IPS DF 6.9 (cell line): ENCODE results near the gene FAM124A.

ENCODE experiments used
- DNase-seq: peaks from one replicate; pipeline ENCODE4 v3.0.0-alpha.2; 2013; ENCODE audit warnings: low read depth, low spot score
- H3K27ac ChIP-seq: one replicate; pipeline ENCODE4 v1.5.1; 2013; ENCODE audit warnings: low read length, control low read depth
- H3K27me3 ChIP-seq: 2 replicates; pipeline ENCODE4 v1.6.1; 2013; ENCODE audit warnings: mild to moderate bottlenecking, low read length; ENCODE audit not compliant: control insufficient read depth, insufficient read depth
- H3K36me3 ChIP-seq: 2 replicates; pipeline ENCODE4 v1.6.1; 2013; ENCODE audit warnings: low read length; ENCODE audit not compliant: control insufficient read depth, insufficient read depth
- H3K4me1 ChIP-seq: 2 replicates; pipeline ENCODE4 v1.6.1; 2013; ENCODE audit warnings: low read length; ENCODE audit not compliant: control insufficient read depth, insufficient read depth
- H3K4me3 ChIP-seq: 2 replicates; pipeline ENCODE4 v1.5.1; 2013; ENCODE audit warnings: mild to moderate bottlenecking, low read length
- H3K9me3 ChIP-seq: 2 replicates; pipeline ENCODE4 v1.6.1; 2013; ENCODE audit warnings: low read length, inconsistent platforms; ENCODE audit not compliant: control insufficient read depth, insufficient read depth
- WGBS: extraction: QIAGEN DNeasy Blood & Tissue Kit; methylation state at CpG from one replicate; pipeline ENCODE4 v1.1.7; 2013; ENCODE audit warnings: mixed read lengths, missing lambda C conversion rate; ENCODE audit not compliant: insufficient read length, insufficient coverage; 5-methylcytosine and 5-hydroxymethylcytosine counted together

Gene FAM124A

DNA sequence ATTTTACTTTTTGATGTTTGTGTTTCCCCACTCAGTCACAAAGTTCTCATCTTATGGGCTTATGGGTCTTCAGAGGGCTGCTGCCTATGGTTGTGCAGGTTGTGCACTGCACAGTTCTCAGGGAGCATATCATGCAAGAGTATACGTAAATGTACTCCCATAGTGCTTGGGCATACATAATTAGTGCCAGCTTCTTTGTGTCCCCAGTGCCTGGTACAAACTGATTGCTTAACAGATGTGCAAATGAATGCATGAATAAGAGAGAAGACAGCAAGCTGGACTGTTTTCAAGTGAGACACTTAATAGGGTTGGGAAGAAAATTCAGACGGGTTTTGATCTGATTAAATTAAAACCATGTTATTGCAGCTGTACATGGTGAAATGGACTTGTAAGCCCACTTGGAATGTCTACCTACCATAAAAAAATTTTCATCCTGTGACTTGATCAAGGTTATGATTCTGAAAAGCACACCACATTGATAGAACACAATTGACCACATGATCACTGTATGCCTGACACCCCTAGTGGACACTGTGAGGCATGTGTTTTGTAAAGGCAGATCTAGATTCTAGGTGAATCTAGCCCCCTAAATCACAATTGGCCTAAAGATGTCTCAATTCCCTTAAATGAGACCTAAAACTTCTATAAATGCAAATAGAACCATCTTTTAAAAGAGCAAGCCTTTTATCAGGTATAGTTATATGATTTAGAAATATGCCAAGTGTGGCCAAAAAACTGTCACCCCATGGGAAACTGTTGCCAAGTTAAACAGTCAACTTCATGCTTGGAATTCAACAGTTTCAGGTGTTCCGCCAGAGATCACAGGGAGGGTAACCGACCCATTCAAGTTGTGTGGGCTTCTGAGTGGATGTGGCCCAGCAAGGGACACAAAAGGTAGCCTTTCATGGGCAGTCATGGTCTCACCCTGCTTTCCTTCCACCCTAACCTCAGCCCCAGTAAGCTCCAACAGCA, 27.9 kb downstream of the FAM124A start:
- Histone ChIP-seq H3K27me3 (no peaks in the 10 kb centered on the region), H3K27ac (no peak overlapping the region), H3K4me3 (no peak overlapping the region), H3K36me3 (peaks cover 6% of the 10 kb centered on the region), H3K9me3 (no peaks in the 10 kb centered on the region), H3K4me1 (peaks cover 18% of the 10 kb centered on the region)
- no peak for DNase-seq
- no CpG with 5 or more reads among the region's 4 CpGs for WGBS

DNA sequence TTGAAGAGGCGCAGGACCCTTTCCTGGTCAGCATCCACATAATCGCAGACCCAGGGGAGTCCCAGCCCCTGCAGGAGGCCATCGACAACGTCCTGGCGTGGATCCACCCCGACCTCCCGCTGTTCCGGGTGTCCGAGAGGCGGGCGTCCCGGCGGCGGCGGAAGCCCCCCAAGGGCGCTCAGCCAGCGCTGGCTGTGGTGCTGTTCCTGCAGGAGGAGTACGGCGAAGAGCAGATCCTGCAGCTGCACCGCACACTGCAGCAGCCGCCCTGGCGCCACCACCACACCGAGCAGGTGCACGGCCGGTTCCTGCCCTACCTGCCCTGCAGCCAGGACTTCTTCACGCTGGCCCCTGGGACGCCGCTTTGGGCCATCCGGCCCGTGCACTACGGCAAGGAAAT, 29.3 kb downstream of the FAM124A start:
- no CpG with 5 or more reads among the region's 31 CpGs for WGBS
- Histone ChIP-seq H3K36me3 (peaks cover 10% of the 10 kb centered on the region), H3K9me3 (no peaks in the 10 kb centered on the region), H3K4me3 (no peak overlapping the region), H3K4me1 (peaks cover 15% of the 10 kb centered on the region), H3K27me3 (no peaks in the 10 kb centered on the region), H3K27ac (no peak overlapping the region)
- DNase-seq = no peak

DNA sequence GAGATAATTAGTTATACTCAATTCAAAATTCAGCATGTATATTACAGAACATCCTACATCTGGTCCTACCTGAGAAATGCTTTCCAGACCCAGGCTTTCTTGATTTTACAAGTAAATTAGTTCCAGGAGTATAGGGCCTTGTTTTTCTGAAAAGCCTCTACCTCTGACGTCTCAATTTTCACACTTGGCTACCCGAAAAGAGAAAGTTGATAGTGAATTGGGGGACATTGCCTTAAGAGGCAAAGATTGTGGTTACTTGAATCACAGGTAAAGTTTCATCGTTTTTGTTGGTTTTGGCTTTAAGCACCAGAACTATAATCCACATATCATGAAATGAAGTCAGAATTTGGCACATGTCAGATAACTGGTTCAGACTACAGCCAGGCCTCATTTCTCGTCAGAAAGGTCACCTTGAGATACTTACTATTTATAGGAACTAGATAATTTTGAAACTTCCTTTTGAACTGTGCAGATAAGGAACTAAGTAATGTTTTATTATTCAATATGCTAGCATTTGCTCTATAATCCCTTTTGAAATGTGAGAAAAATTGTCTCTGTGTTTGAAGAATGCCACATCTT, 30.8 kb downstream of the FAM124A start:
- Histone ChIP-seq H3K36me3 (peaks cover 20% of the 10 kb centered on the region), H3K27ac (no peak overlapping the region), H3K27me3 (no peaks in the 10 kb centered on the region), H3K4me1 (peaks cover 10% of the 10 kb centered on the region), H3K9me3 (no peaks in the 10 kb centered on the region), H3K4me3 (no peak overlapping the region)
- DNase-seq = no peak
- WGBS = no CpG with 5 or more reads among the region's 4 CpGs

DNA sequence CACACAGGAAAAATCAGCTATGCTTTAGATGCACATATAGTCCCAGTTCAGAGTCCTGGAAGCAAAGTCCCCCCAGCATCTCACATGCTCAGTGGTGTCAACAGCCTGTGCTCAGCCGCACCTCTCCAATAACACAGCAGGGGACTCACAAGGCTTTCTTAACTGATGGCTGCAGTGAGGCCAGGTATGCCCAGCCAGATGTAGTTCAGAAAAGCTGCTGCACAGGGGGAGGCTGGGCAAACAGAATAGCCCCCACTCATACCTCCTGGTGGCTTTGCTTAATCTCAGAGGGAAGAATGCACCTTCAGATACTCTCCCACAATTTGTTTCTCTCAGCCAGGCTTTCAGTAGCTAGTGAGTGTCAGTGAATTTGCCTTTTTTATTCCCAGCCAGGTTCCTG, 33.4 kb downstream of the FAM124A start:
- H3K27me3 ChIP-seq = no peaks in the 10 kb centered on the region
- H3K27ac ChIP-seq = no peak overlapping the region
- peaks cover 4% of the 10 kb centered on the region; the same call in 1 of the 2 replicates for H3K4me1 ChIP-seq
- H3K9me3 ChIP-seq = no peaks in the 10 kb centered on the region
- H3K36me3 ChIP-seq = peaks cover 30% of the 10 kb centered on the region
- no peak overlapping the region for H3K4me3 ChIP-seq
- WGBS = no CpG with 5 or more reads among the region's 1 CpG
- no peak for DNase-seq

DNA sequence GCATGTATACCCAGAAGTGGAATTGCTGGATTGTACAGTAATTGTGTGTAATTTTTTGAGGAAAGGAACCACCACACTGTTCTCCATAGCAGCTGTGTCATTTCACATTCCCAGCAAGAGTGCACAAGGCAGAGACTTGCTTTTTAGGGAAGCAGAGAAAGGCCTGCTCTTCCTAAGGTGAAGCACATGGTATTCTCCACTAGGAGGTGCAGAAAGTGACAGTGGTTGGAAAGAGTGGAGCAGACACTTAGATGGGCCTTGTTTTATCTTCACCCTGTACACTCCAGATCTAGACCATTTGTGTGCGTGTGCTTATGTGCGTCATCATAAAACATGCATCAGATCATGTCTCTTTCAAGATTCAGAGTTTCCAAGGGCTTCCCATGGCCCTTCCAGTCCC, 35.0 kb downstream of the FAM124A start:
- no CpG with 5 or more reads among the region's 2 CpGs for WGBS

DNA sequence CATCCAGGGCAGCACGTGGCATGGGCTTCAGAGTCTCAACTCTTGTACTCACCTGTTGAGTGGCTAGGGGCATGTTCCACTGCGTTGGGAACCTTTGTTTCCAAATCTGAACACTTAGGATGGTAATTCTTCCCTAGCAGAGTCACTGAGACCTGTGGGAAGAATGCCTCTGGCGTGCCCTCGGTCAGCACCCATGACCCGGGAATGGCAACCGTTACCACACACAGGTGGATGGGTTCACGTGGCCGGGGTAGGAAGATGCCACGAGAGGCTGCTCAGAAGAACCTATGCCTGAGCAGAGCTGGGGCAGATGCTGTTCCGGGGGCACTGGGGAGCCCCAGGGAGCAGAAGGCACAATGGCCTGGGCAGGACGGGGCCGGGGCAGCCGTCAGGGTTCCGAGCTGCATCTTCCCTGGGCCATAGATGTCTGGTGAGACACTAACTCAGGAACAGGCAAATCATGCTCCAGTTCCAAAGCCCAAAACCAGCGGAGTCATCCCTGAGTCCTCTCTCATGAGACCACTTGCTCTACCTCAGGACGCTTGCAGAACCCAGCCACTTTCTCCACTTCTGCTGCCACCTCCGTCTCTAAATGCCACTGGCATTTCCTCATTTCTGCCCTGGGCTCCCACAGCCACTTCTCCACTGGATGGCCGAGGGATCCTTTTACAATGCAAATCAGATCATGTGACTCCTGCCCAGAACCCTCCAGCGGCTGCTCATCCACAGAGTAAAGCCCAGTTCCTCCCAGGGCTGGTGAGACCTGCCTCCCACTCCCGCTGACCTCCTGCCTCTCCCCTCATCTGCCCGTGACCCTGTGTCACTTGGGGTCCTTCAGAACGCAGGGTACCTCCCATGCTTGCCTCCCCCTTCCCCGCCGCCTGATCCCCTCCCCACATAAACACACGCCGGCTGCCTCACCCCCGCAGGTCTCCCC, 36.7 kb downstream of the FAM124A start:
- Histone ChIP-seq H3K27me3 (no peaks in the 10 kb centered on the region), H3K36me3 (peaks cover 23% of the 10 kb centered on the region; the same call in 1 of the 2 replicates), H3K27ac (no peak overlapping the region), H3K4me3 (no peak overlapping the region), H3K9me3 (no peaks in the 10 kb centered on the region), H3K4me1 (peaks cover 4% of the 10 kb centered on the region; the same call in 1 of the 2 replicates)
- no CpG with 5 or more reads among the region's 27 CpGs for WGBS
- no peak for DNase-seq

More for the DNA sequence above, 35.0 kb downstream of the FAM124A start:
- H3K9me3 ChIP-seq = no peaks in the 10 kb centered on the region
- H3K27me3 ChIP-seq = no peaks in the 10 kb centered on the region
- no peak for DNase-seq
- H3K4me3 ChIP-seq = no peak overlapping the region
- no peak overlapping the region for H3K27ac ChIP-seq
- peaks cover 26% of the 10 kb centered on the region; the same call in 1 of the 2 replicates for H3K36me3 ChIP-seq
- peaks cover 4% of the 10 kb centered on the region; the same call in 1 of the 2 replicates for H3K4me1 ChIP-seq

DNA sequence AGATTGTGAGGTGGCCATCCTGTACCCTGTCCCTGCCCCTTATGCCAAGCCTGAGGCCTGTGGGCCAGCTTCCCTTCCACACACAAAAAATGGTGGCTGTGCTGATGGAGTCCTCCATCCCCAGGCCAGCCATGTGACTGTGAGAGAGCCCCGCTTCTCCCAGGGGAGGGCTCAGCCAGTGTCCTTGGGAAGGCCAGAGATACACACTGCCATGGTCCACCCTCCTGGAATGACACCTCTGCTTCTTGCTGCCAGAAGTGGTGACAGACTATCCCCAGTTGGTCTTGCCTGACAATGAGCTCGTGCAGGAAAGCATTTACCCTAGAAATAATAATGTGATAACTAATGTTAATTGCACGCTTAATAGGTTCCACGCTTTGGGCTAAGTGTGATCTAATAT, 38.0 kb downstream of the FAM124A start:
- Histone ChIP-seq H3K9me3 (no peaks in the 10 kb centered on the region), H3K4me3 (no peak overlapping the region), H3K27ac (no peak overlapping the region), H3K36me3 (peaks cover 29% of the 10 kb centered on the region; the same call in 1 of the 2 replicates), H3K4me1 (peaks cover 4% of the 10 kb centered on the region; the same call in 1 of the 2 replicates), H3K27me3 (no peaks in the 10 kb centered on the region)
- no peak for DNase-seq
- WGBS = no CpG with 5 or more reads among the region's 4 CpGs

DNA sequence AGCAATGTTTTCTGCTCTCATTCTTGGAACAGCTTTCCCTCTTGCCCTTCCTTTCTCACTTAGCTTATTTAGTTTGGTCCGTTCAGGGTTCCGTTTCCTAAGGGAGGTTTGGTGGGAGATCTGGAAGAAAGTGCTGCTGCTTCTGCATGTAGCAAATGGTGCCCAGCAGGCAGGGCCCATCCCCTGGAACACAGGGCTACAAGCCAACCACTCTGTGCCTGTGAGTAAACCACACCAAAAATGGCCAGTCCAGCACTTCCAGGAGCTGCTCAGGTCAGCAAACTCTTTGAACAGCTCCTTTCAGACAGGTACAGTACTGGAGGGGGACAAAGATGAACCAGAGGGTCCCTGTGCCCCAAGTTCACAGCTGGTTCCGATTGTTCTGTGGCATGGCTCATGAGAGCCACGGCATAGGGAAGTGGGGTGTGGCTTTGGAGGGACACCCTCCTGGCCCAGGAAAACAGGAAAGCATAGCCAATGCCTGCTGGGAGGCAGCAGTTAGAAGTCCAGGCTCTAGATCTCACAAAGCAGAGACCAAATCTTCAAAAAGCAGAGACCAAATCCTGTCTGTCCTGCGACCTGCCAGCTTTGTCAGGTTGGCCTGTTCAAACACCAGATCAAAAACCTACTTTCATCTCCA, 39.5 kb downstream of the FAM124A start:
- no peaks in the 10 kb centered on the region for H3K27me3 ChIP-seq
- WGBS = no CpG with 5 or more reads among the region's 5 CpGs
- DNase-seq = no peak
- no peak overlapping the region for H3K4me3 ChIP-seq
- peaks cover 3% of the 10 kb centered on the region; the same call in 1 of the 2 replicates for H3K4me1 ChIP-seq
- peaks cover 28% of the 10 kb centered on the region; the same call in 1 of the 2 replicates for H3K36me3 ChIP-seq
- no peak overlapping the region for H3K27ac ChIP-seq
- H3K9me3 ChIP-seq = no peaks in the 10 kb centered on the region

DNA sequence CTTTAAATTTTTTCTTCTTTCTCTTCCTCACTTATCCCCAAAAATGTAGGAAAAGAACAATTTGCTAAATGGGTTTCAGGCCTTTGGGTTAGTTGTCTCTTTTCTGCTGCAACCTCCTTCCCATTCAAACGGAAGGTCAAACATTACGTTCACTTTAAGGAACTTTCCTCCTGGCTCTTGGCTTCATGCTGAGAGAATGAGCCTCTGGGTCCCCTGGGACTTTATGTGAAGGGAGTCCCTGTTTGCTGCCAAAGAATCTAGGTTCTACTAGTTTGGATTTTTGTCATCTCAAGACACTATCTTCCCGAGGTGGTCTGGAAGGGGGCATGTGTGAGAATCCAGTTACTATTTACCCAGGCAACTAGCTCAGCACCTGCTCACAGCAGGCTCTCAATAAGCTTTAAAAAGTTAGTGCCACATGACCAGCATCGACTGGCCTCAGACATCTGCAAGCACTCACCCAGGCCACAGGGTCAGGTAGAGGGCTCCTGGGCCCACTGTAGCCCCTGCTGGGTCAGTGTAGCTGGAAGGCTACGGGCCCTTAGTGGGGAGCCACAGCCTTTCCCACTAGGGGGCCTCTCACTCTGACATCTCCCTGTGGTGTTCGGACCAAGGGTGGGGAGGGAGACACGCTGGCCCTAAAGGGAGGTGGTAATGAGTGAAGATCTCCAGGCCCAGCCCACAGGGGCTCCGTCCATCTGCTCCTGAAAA, 40.5 kb downstream of the FAM124A start:
- no peak for DNase-seq
- Histone ChIP-seq H3K4me3 (no peak overlapping the region), H3K36me3 (peaks cover 20% of the 10 kb centered on the region; the same call in 1 of the 2 replicates), H3K4me1 (peaks cover 3% of the 10 kb centered on the region; the same call in 1 of the 2 replicates), H3K27me3 (no peaks in the 10 kb centered on the region), H3K9me3 (no peaks in the 10 kb centered on the region), H3K27ac (no peak overlapping the region)
- no CpG with 5 or more reads among the region's 8 CpGs for WGBS
